Colonic mucosa (tissue), 4 donors: ENCODE measurements around the gene CNGA4. TPM values are rescaled to one million over a fixed set of nuclear protein-coding genes. Genes with fewer than 3 reads are reported as not detected.

Experiments used
- DNase-seq: peaks from one replicate; pipeline ENCODE4 v3.0.0-alpha.2; 2020
- H3K27ac ChIP-seq: fragments of 200-600 bp; one replicate; pipeline ENCODE4 v1.8.0; 2021
- H3K27me3 ChIP-seq: fragments of 200-600 bp; one replicate; pipeline ENCODE4 v1.8.0; 2021
- H3K36me3 ChIP-seq: fragments of 200-600 bp; one replicate; pipeline ENCODE4 v1.8.0; 2021
- H3K4me1 ChIP-seq: fragments of 200-600 bp; one replicate; pipeline ENCODE4 v1.8.0; 2021; ENCODE audit warnings: mild to moderate bottlenecking
- H3K4me3 ChIP-seq: fragments of 200-600 bp; one replicate; pipeline ENCODE4 v1.8.0; 2021
- H3K9ac ChIP-seq, 2 donors: one replicate each; pipeline ENCODE4 v1.7.0; 2013; ENCODE audit warnings: control low read depth in 2 of 2, low read depth in 2 of 2, low read length in 2 of 2
- H3K9me3 ChIP-seq: fragments of 200-600 bp; one replicate; pipeline ENCODE4 v1.8.0; 2021
- CTCF ChIP-seq: fragments of 200-600 bp; IDR thresholded peaks from one replicate; pipeline ENCODE4 v1.8.0; 2022; ENCODE audit warnings: antibody characterized with exemption, mild to moderate bottlenecking
- intact Hi-C: fragments of 100-400 bp; cut with DNase I; formaldehyde crosslinking; loops from one replicate; pipeline ENCODE4 v1.14.1; 2022
- total RNA-seq, 2 donors: library from RNA; stranded (reverse); fragmentation: NEBNext Ultra II Directional in 1 of 2; extraction: Animal tissue kit (Norgen Biotek cat#: 25700) in 1 of 2; gene quantifications; one replicate each; pipeline ENCODE4 v1.2.1, GENCODE V29; 2021
- donor health status: healthy.
- donor health status: DM: no; HTN: no; CAD: no.
- donor health status: DM: no; HTN: no; CAD: no.

CNGA4 gene
- total RNA-seq, 2 donors from 2014 or later, result 0.12 TPM; not detected in 1

- peaks cover 29% of the 10 kb centered on the region for H3K27me3 ChIP-seq
- TF ChIP-seq CTCF, result no peak
- H3K4me1 ChIP-seq, result no peaks in the 10 kb centered on the region
- no peaks in the 10 kb centered on the region for H3K36me3 ChIP-seq
- H3K9me3 ChIP-seq, result no peaks in the 10 kb centered on the region
- intact Hi-C loops, result loop anchor here (5.0 kb wide), 1 partner anchor 94 kb away; no protein-coding TSS in a partner anchor
- H3K4me3 ChIP-seq, result no peak overlapping the region
- no peak overlapping the region for H3K27ac ChIP-seq
- no peak overlapping the region for H3K9ac ChIP-seq
- no peak for DNase-seq
Measured at GRCh38 chr11:6258571-6259081, 19.7 kb downstream of the CNGA4 start.

- Histone ChIP-seq H3K9ac (no peak overlapping the region), H3K36me3 (no peaks in the 10 kb centered on the region), H3K27me3 (peaks cover 29% of the 10 kb centered on the region), H3K4me3 (no peak overlapping the region), H3K4me1 (no peaks in the 10 kb centered on the region), H3K27ac (no peak overlapping the region), H3K9me3 (no peaks in the 10 kb centered on the region)
- intact Hi-C loops, result no loop called here
- DNase-seq, result no peak
- no peak for TF ChIP-seq CTCF
Measured at GRCh38 chr11:6260207-6260726, 21.4 kb downstream of the CNGA4 start.

GRCh38 chr11:6263662-6264061 lies 24.8 kb downstream of the CNGA4 start:
- DNase-seq, result no peak
- Histone ChIP-seq H3K9me3 (no peaks in the 10 kb centered on the region), H3K27me3 (peaks cover 17% of the 10 kb centered on the region), H3K27ac (no peak overlapping the region), H3K4me3 (no peak overlapping the region), H3K36me3 (no peaks in the 10 kb centered on the region), H3K9ac (no peak overlapping the region), H3K4me1 (no peaks in the 10 kb centered on the region)
- intact Hi-C loops, result no loop called here
- TF ChIP-seq CTCF, result no peak

- no peaks in the 10 kb centered on the region for H3K27me3 ChIP-seq
- H3K9me3 ChIP-seq, result no peaks in the 10 kb centered on the region
- no peak overlapping the region for H3K27ac ChIP-seq
- H3K4me3 ChIP-seq, result no peak overlapping the region
- no peak for DNase-seq
- H3K4me1 ChIP-seq, result no peaks in the 10 kb centered on the region
- TF ChIP-seq CTCF, result no peak
- H3K36me3 ChIP-seq, result no peaks in the 10 kb centered on the region
- intact Hi-C loops, result no loop called here
- H3K9ac ChIP-seq, result no peak overlapping the region
Measured at GRCh38 chr11:6268820-6269219, 29.9 kb downstream of the CNGA4 start.

- intact Hi-C loops, result no loop called here
- no peak for TF ChIP-seq CTCF
- H3K27ac ChIP-seq, result no peak overlapping the region
- no peaks in the 10 kb centered on the region for H3K9me3 ChIP-seq
- H3K36me3 ChIP-seq, result no peaks in the 10 kb centered on the region
- DNase-seq, result no peak
- H3K27me3 ChIP-seq, result no peaks in the 10 kb centered on the region
- H3K9ac ChIP-seq, result no peak overlapping the region
- H3K4me1 ChIP-seq, result no peaks in the 10 kb centered on the region
- no peak overlapping the region for H3K4me3 ChIP-seq
Measured at GRCh38 chr11:6269994-6270393, 31.1 kb downstream of the CNGA4 start.
